ENCODE data around the gene KCNE1.

- TF ChIP-seq CTCF (IDR thresholded peaks at IDR 0.05) (no peak), POLR2A (IDR thresholded peaks at IDR 0.05) (peak; percentile 83)
These were observed 9.6 kb upstream of the KCNE1 start for GRCh38 chr21:34521561-34521960.

Data from right lobe of liver (tissue), 4 donors.